Activated gamma-delta T cell treated with anti-CD3 and anti-CD28 coated beads, Interleukin-2, amount 50 U/mL, for 16 hours (primary cell): Measurements from ENCODE around the gene POLR1A.
A peak's percentile ranks its signal among the peaks of the same experiment; 100 is the strongest.

Source experiments
- DNase-seq: peaks from one replicate; pipeline ENCODE4 v3.0.0-alpha.2; 2020; ENCODE audit warnings: low read depth

Gene POLR1A

DNA sequence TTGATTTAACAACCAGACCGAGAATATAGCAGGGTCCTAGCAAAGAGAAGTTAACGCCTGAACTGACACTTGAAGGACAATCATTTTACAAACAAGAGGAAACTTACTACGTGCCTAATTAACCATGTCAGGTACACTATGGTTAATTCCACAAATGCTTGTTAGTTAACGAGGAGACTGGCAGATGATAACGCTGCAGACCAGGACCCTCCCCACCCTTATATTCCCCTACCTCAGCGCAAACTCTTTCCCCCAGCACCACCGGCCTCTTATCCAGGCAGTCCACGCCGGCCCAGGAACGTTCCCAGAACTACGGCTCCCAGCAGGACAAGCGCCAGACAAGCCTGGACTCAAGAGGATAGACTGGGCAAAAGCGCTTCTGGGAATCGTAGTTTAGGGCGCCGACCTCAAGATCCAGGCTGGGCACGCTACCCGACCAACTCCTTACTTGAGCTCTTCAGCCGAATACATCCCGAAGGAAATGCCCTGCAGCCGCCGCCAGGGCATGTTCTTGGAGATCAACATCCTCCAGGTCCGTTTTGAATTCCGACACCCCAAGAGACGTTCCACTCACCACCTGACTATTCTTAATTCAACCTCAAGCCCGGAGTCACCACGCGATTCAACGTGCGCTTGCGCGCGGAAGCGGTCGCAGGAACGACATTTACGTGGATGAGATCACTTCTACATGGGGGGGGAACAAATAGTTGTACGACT, at the start of gene POLR1A:
POLR1A (minus strand) TSS at position 635 of the 717 bp plus-strand sequence; CDS start at position 525, 110 bp downstream.
- DNase-seq, result peak; percentile 63

DNA sequence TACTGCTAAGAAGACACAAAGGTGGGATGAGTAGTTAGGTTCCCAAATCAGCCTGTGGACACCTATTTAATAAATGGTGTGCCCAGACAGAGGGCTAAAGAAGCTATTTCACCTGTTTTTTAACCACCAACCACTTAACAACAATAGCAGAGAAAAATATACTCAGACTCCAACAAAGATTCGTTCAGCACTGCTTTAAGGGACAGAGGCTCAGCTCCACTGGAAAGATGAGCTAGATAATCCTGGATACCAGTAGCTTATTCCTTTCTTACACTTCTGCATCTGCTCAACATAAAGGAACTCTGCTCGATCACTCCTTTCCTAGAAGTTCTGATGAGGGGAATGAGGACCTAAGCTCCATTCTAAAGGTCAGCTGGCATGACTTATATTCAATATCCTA, 44.8 kb upstream of the POLR1A start:
- no peak for DNase-seq

DNA sequence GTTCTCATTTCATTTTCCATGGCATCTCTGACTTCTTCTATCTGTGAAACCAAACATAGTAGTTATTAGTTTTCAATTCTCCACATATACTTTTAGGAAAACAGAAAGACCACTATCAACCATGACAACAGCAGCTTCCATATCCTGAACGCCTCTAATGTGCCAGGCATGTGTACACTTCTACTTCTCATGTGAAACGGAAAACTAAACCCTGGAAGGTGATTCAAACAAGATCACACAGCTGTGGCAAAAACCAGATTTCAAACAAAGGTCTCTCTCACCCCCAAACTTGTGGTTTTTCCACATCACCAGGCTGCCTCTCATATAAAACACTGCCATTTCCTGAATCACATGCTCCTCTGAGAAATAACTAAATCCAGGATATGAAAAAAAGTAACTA, 42.1 kb upstream of the POLR1A start:
- DNase-seq, result no peak

DNA sequence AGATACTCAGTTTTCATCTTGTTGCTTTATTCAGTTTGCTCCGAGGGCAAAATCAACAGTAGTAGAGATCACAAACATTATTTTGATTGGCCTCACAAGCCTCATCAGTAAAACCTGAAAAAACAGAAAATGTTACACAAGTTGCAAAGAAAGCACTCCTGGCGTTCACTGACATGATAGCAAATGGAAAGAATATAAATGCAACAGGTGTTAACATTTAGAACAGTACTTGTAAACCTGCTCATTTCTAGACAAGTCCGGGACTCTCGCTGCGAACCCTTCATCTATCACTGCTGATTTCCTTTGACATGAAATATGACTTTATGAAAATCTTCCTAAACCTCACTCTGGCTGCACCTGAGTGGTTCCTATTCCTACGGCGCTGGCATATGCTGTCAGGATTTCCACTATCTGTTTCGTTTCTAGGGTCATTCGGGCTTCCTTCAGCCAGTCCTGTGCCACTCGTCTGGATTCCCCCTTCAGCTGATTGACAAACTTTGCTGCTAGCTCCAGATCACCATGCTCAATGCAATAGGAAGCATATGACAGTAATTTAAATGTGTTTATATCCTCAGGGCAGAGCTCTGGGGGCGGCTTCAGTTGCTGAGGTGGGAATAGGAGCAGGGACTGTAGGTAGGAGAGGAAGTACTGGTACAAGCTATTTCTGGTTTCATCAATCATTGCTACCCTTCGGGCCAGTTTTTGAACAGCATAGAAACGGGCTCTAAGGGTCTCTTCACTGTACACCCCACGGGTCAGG, 38.4 kb upstream of the POLR1A start:
- no peak for DNase-seq

DNA sequence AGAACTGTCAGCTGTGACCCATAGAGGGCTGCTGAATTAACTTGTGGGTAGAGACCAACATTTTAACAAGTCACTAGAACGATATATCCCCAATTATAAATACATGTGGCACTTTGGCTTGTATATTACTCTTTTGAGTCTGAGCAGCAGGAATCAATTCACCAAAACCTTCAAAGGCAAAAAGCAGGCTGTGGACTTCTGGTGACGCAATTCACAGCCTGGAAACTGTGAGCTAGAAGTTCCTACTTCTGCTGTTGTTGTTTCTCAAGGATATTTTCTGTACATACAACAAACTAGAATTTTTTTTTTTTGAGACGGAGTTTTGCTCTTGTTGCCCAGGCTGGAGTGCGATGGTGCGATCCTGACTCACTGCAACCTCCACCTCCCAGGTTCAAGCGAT, 37.6 kb upstream of the POLR1A start:
- no peak for DNase-seq

DNA sequence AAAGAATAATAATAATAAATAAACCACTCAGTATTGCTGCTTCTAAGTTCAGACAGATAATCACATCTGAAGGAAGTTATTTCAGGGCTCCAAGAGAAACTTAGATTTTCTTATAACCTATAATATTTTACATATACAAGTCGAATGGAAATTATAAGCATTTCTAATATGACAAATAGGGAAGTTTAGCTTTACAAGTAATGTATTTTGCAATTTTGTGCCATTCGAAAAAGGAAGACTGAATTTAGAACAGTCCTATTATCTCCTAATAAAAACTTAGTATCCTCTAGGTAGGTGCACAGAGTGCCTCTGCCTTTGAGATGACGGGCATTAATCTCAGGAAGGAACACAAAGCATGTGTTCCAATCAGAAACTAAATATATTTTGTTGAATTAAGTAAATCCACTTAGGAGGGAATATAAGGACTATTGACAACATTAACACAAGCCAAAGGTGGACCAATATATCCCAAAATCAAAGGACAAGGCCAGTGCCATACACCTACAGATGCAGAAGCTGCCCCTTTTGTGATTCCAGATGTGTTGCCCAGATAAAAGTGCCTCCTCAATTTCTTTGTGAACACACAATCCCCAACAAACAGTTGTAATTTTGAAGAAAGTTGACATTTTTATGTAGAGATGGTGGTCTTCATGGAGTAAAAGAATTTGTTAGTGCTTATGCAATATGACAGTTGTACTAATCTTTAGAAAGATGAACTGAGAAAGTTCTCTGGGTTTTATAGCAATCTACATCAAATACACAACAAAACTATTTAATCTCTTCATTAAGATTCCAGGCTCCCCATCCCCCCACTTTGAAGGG, 37.0 kb upstream of the POLR1A start:
- no peak for DNase-seq

DNA sequence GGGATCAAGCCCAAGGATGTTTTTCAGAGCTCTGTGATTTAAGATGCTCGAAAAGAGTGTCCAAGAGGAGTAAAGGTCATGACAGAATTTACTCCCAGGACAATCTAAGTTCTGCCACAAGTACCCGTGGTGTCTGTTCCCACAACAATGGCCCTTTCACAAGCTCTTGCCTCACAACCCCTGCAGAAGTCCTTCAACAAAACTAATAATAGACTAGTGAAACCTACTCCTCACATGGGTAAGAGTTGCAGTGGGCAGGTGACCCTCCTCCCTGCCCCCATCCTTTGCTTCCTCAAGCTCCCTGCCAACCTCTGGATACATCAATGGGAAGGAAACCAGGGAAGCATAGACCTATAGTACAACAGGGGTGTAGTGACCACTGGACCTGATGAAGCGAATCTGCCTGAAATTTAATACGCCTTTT, 35.3 kb upstream of the POLR1A start:
- no peak for DNase-seq

DNA sequence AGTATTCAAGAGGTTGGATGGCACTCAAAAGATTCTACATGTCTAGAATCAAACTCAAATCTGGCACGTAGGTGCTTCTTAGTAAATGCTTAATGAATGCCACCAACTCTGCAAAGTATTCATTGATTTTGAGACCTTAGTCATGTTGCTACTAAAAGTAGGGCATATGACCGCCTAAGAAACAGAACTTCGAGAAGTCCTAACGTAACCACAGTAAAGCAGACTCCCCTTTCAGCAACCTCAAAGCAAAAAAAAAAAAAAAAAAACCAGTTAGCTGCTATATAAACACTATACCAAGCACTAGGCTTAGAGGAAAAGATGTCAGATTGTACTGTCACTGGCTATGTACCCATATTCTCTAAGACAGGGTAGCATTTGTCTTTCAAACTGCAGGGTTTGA, 34.3 kb upstream of the POLR1A start:
- DNase-seq, result no peak

DNA sequence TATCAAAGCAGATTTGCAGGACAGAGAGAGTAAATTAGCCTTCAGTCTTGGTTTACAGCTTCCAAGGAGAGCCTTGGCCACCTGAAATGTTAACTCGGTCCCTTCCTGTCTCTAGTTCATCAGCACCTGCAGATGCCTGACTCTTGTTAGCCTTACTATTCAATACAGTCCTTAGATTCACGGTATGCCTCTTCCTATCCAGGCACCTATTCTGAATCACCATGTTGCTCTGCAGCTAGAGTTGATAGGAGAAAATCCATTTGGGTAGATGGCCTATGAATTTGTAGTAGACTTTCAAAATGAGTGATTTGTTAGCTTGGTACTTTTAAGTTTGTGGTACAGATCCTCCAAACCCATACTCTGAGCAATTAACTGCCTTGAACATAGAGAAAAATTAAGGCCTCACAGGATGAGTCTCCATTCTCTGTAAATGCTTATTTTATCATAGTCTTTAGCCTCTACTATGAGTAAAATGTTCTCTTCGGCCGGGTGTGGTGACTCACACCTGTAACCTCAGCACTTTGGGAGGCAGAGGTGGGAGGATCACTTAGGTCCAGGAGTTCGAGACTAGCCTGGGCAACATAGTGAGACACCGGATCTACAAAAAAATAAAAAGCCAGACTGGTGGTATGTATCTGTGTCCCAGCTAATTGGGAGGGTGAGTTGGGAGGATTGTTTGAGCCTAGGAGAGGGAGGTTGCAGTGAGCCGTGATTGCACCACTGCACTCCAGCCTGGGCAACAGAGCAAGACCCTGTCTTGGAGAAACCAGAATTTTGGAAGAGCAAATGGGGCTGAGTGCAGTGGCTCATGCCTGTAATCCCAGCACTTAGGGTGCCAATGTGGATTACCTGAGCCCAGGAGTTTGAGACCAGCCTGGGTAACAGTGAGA, 33.3 kb upstream of the POLR1A start:
- DNase-seq, result no peak

DNA sequence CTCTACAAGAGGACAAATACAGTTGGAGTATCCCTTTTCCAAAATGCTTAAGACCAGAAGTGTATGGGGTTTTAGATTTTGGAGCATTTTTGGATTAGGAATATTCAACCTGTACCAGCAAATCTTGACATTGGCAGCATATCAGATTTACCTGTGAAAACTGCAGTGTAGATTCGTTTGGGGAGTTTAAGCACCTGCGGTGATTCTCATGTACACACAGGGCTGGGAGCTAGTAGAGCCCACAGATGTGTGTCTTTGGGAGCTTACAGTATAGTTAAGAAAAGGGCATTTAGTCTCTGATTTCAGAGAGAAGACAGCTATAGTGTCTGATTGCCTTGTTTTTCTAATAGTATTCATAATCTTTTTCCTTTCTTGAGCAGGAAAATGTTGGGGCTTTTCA, 30.5 kb upstream of the POLR1A start:
- DNase-seq, result no peak

DNA sequence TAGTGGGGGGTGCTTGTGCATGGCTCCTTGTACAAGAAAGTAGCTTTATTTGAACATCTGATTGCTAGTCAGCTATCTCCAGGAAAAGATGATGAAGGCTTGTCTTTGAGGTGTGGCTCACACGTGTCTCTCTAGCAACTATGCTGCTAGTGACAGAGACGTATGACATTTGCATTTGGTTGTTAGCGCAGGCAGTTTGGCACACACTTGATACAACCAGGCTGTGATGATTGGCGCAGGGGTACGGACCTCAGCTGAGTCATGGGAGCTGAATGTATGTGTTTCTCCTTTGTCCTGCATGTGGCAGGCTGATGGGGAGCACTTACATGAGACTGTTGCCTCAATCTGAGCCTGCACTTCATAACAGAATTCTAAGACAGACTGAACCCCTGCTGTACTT, 30.0 kb upstream of the POLR1A start:
- no peak for DNase-seq

DNA sequence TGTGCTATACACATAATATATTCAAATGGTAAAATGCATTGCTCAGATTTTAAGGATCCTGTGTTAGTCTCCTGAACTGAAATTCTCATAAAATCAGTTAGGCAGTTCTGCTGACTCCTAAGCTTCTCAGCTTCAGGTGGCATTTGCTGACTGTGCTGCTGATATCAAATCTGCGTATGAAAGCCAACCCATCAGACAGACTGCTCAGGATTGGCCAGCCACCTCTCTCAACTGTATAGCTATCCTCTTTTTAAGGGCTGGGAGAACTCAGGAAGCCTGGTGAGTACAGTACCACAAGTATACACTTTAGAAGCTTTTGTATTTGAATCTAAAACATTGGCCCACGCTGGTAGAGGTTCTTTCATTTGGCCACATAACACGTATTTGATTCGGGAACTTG, 29.0 kb upstream of the POLR1A start:
- DNase-seq, result no peak

DNA sequence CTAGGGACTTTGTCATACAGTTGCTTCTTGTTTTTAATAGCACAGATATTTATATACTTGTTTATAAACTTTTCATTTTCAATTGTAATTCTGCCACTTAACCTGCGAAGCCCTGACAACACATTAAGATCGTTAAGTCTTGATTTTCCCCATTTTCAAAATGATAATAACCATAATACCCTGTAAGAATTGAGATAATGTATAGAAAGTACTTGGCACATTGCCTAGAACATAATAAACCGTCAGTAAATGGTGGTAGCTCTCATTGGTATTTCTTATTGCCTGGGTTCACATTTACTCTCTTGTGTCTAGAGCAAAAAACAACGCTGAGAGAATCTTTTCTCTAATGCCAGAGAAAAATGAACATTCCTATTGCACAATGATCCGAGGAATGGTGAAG, 19.0 kb upstream of the POLR1A start:
- DNase-seq, result no peak

DNA sequence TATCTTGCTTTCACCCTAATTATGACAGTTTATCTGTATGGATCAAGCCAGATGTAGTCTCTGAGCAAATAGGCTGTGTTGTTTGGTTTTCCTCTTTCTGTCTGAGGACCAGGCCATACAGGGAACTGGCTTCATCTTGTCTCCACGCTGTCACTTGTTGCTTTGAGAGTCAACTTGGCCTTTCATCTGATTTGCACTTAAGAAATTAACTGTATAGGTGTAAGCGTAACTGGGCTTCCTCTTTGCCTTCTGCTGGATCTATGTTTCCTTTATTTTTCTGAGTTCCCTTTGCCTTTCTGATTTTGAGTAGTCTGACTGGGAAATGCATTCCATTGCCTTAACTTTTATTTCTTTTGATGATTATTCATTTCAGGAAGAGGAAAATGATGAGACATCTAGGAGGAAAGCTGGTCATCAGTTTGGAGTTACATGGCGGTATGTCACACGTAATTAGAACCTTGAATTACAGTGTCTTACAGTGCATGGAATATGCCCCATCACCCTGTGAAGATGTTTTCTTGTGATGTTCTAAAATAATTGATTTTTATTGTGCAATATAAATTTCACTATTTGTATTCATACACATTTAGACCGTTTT, 17.7 kb upstream of the POLR1A start:
- no peak for DNase-seq

DNA sequence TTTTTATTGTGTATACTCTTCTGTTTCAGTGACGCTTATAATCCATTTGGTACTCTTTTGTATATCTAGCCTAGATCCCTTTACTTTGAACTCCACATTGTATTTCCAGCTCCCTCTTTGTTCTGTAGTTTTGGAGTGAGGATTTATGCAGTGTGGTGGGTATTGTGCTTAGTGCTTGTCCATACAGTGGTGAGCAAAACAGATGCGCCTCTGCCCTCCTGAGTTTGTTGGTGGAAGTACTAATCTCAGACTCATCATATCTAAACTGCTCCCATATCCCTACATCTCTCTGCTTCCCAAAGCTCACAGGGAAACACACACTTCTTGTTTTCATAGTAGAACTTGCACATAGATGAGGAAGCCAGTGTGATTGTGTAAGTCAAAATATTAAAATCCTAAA, 12.4 kb upstream of the POLR1A start:
- DNase-seq, result no peak

DNA sequence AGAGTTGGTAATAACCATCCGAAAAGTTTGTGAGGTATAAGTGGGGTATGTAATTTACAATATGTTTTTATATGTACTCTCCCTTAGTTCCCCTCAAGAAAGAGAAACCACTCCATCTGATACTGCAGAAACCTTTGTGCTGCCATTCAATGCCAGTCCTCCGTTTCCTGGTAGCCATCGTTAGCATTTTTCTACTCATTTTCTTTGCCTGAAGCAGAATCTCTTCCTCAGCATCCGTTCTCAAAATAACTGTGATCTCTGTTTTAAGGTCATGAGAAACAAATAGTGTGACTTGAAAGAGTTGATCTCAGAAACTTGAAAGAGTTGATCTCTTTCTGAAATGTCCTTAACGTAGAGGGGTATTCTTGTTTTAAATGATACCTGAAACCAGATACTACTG, 1.3 kb upstream of the POLR1A start:
- no peak for DNase-seq

DNA sequence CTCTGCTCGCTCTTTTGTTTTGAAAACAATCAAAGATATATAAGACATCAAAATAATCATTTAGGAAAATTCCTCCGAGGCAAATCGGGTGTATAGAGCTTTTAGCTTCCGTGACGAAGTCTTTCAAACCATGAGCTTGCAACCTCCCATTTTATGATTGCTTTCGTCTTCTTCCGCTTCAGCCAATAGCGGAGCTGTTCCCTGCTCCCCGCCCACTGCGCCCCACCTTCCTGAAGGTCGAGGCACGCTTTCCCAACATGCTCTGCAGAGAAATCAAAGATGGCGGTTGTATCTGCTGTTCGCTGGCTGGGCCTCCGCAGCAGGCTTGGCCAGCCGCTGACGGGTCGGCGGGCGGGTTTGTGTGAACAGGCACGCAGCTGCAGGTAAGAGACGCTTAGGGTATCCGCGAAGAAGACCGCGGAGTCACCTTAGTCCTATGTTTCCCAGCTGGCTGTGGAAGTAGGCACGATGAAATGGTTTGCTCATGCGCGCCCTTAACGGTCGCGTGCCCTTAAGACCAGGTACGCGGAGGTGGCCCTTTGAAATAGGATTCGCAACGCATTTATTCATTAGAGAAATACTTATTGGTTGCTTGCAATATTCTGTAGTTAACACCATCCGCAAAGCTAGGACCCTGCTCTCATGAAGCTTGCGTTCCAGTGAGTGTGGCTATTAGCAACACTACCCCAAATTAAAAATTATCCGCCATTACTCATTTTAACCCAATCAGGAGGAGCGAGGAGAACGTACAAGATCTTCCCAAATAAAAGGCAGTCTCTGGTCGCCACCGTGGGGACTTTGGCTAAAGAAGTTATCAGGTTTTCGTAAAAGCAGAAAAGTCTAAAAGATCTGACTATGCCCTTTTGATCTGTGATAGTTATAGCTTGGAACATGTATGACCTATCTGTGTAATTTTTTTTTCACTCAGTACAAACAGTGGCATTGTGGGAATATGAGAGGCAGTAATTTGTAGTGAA, 571 bp upstream of the POLR1A start, which contains the start of gene PTCD3:
PTCD3 (plus strand) TSS at position 267 of the 977 bp plus-strand sequence; CDS start at position 280, 13 bp downstream.
- peak; percentile 91 for DNase-seq

DNA sequence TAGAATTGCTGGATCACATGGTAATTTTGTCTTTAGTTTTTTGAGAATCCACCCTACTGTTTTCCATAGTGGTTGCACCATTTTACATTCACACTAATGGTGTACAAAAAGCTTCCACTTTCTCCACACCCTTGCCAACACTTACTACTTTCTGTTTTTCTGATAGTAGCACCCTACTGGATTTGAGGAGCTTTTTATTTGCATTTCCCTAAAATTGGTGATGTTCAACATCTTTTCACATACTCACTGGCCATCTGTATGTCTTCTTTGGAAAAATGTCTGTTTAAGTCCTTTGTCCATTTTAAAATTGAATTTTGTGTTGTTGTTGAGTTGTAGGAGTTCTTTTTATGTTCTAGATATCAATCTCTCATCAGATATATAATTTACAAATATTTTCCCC, 3.5 kb downstream of the POLR1A start:
- no peak for DNase-seq

DNA sequence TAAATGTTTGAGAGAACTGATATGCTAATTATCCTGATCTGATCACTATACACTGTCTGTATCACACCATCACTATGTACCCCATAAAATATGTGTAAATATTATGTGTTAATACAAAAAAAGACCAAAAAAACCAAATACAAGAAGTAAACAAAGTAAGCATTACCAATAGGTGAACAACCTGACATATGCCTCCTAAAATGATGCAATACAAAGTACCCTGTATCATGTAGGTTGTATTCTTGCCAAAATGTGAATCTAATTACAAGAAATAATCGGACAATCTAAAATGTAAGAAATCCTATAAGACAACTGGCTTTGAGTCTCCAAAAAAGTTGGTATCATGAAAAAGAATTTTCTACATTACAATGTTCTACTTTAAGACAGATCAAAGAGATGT, 7.8 kb downstream of the POLR1A start:
- DNase-seq, result no peak
